Thoracic aorta (tissue), 2 donors: ENCODE data around the gene DIS3L2. TPM values are rescaled to one million over a fixed set of nuclear protein-coding genes. Genes with fewer than 3 reads are reported as not detected.

Experiments used
- ATAC-seq: fragments of 150-250 bp; one replicate; pipeline ENCODE4 v1.8.0; 2017; ENCODE audit warnings: low read depth; ENCODE audit not compliant: insufficient number of reproducible peaks, low FRiP score
- DNase-seq: peaks from one replicate; pipeline ENCODE4 v3.0.0-alpha.2; 2020; ENCODE audit warnings: low spot score
- H3K27ac ChIP-seq, 2 donors: fragments of 200-600 bp; sonication (generic); 1 replicate in 1 of 2; 2 replicates in 1 of 2; pipeline ENCODE4 v1.5.1; 2016; ENCODE audit warnings: mild to moderate bottlenecking in 2 of 2, moderate library complexity in 2 of 2
- H3K27me3 ChIP-seq: fragments of 200-600 bp; sonication (generic); replicated peaks from 2 replicates; pipeline ENCODE4 v1.6.0; 2016; ENCODE audit warnings: mild to moderate bottlenecking; ENCODE audit not compliant: insufficient read depth
- H3K36me3 ChIP-seq: fragments of 200-600 bp; sonication (generic); one replicate; pipeline ENCODE4 v1.5.1; 2016
- H3K4me1 ChIP-seq, 2 donors: fragments of 200-600 bp; sonication (generic); 1 replicate in 1 of 2; 2 replicates in 1 of 2; pipeline versions ENCODE4 v1.5.1 to v1.6.0; 2016; ENCODE audit warnings: low read depth in 2 of 2, mild to moderate bottlenecking in 1 of 2; ENCODE audit not compliant: control insufficient read depth in 1 of 2
- H3K4me3 ChIP-seq: fragments of 200-600 bp; sonication (generic); 2 replicates; pipeline ENCODE4 v1.5.1; 2016; ENCODE audit warnings: mild to moderate bottlenecking
- H3K9me3 ChIP-seq: fragments of 200-600 bp; sonication (generic); 2 replicates; pipeline ENCODE4 v1.5.1; 2016
- total RNA-seq, 2 donors: library from RNA; depleted of rRNA; stranded (reverse); fragments of >200 nt; gene quantifications; one replicate each; pipeline versions ENCODE4 v1.1.0 to v1.2.3, GENCODE V29; 2016
- TF ChIP-seq, protein P1 (sequence below): fragments of 200-600 bp; sonication (generic); IDR thresholded peaks from one replicate; pipeline ENCODE4 v1.5.1; 2019; ENCODE audit warnings: antibody characterized with exemption

DIS3L2 gene
- total RNA-seq, 2 donors from 2014 or later: 26.4 to 32.5 TPM

DNA sequence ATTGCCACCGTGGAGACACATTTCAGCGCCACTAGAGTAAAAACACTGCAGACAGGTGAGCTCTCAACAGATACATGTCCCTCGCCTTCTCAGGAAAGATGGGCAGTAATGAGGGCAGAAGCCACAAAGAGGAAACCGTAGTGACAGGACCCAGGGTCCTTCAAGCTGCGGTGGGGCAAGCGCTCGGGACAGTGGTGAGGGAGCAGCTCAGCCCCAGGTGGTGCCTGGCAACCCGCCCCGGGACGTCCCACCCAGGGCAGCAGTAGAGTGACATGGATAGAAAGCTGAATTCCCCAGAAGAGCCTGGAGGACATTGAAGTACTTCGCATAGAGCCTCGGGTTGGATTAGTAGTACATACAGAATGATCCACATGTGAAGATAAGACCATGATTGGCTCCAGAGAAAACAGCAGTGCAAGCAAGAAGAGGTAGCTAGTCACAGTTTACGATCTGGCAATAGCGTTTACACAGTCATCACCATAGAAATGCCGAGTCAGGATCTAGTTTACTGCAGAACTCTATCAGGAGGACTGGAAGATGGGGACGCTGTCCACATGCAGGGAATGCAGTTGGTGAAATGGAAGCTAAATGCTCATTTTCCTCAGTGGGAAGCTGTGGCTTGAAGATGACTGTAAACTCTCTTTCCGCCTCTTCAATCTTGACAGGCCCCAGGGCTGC, 379.7 kb downstream of the DIS3L2 start:
- no peaks in the 10 kb centered on the region for H3K27me3 ChIP-seq
- H3K4me3 ChIP-seq: no peak overlapping the region
- ATAC-seq (no peak), DNase-seq (no peak)
- H3K4me1 ChIP-seq: no peaks in the 10 kb centered on the region
- TF ChIP-seq, protein P1, sequence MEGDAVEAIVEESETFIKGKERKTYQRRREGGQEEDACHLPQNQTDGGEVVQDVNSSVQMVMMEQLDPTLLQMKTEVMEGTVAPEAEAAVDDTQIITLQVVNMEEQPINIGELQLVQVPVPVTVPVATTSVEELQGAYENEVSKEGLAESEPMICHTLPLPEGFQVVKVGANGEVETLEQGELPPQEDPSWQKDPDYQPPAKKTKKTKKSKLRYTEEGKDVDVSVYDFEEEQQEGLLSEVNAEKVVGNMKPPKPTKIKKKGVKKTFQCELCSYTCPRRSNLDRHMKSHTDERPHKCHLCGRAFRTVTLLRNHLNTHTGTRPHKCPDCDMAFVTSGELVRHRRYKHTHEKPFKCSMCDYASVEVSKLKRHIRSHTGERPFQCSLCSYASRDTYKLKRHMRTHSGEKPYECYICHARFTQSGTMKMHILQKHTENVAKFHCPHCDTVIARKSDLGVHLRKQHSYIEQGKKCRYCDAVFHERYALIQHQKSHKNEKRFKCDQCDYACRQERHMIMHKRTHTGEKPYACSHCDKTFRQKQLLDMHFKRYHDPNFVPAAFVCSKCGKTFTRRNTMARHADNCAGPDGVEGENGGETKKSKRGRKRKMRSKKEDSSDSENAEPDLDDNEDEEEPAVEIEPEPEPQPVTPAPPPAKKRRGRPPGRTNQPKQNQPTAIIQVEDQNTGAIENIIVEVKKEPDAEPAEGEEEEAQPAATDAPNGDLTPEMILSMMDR: no peak
- no peak overlapping the region for H3K27ac ChIP-seq
- no peaks in the 10 kb centered on the region for H3K36me3 ChIP-seq
- H3K9me3 ChIP-seq: peaks cover 5% of the 10 kb centered on the region

DNA sequence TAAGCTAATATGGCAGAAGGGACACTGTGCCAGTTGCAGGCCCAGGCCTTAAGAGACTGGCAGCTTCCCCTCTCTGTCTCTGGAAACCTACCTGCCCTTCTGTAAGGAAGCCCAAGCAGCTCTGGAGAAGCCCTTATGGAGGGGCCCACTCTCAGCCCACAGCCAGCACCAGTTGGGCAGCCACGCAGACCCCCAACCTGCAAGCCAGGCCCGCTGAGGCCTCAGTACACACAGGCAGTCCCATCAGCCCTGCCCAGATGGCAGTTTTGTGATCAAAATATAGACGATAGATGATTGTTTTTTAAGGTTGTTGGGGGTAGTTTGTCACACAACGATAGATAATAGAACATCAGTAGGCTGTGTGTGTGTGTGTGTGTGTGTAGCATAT, 380.2 kb downstream of the DIS3L2 start:
- DNase-seq (no peak), ATAC-seq (no peak)
- H3K27me3 ChIP-seq: no peaks in the 10 kb centered on the region
- no peak overlapping the region for H3K27ac ChIP-seq
- TF ChIP-seq, protein P1: no peak
- no peaks in the 10 kb centered on the region for H3K4me1 ChIP-seq
- H3K4me3 ChIP-seq: no peak overlapping the region
- H3K36me3 ChIP-seq: no peaks in the 10 kb centered on the region
- peaks cover 5% of the 10 kb centered on the region for H3K9me3 ChIP-seq

DNA sequence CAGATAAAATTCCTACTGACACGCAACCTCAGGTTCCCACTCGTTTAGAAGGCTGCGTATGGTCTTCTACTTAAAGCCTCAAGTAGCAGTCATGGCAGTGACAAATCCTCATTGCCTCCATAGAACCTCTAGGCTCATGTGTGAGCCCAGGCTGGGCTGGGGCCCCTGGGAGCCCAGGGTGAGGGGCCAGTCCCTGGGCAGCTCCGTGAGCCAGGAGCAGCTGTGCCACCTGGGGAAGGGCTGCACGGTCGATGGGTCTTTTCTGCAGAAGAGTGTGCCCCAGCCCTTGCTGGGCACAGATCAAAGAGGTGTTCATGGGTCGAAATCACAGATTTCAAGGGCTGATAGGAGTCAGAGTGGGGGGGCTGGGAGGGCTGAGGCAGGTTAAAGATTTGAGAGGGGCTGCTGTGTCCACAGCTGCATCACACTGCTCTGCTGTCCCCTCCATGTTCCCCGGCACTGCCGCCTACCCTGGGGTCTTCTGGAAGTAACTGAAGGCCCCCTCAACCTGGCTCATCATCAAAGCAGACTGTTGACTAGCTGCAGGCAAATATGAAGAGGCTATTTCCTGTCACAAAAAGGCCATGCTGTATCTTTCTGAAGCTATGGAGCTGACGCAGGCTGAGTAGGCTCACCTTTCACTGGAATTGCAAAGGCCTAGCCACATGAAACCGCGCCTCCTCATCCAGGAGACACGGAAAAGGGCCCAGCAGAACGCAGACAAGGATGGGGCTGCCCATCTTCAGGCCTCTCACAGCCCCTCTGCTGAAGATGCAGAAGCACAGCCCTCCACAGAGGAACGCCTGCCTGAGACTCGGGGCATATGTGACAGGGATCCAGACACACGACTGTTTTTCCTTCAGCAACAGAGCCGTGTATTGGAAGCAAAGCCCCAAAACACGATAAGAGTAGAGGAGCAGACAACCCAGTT, 381.4 kb downstream of the DIS3L2 start:
- no peaks in the 10 kb centered on the region for H3K36me3 ChIP-seq
- no peaks in the 10 kb centered on the region for H3K4me1 ChIP-seq
- H3K27ac ChIP-seq: no peak overlapping the region
- H3K4me3 ChIP-seq: no peak overlapping the region
- peaks cover 5% of the 10 kb centered on the region for H3K9me3 ChIP-seq
- DNase-seq (no peak), ATAC-seq (no peak)
- H3K27me3 ChIP-seq: no peaks in the 10 kb centered on the region
- TF ChIP-seq, protein P1: no peak

DNA sequence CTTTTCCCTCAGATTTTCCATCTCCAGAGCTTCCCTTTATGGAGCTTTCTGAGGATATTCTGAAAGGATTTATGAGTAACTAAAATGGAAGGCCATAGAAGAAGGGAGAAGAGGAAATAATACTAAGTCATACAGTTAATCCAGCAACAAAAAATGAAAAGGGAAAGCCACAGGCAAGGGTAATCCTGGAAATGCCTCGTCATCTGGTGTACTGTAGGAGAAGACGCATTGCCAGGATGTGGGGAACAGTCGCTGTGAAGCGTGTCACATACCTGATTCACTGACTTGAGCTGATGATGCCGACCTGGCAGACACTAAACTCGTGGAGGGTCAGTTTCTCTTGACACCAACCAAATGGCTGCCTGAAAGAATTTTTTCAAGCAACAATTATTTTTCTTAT, 382.3 kb downstream of the DIS3L2 start:
- H3K27ac ChIP-seq: no peak overlapping the region
- no peaks in the 10 kb centered on the region for H3K36me3 ChIP-seq
- H3K27me3 ChIP-seq: no peaks in the 10 kb centered on the region
- DNase-seq (no peak), ATAC-seq (no peak)
- no peaks in the 10 kb centered on the region for H3K4me1 ChIP-seq
- H3K4me3 ChIP-seq: no peak overlapping the region
- H3K9me3 ChIP-seq: peaks cover 5% of the 10 kb centered on the region
- TF ChIP-seq, protein P1: no peak

DNA sequence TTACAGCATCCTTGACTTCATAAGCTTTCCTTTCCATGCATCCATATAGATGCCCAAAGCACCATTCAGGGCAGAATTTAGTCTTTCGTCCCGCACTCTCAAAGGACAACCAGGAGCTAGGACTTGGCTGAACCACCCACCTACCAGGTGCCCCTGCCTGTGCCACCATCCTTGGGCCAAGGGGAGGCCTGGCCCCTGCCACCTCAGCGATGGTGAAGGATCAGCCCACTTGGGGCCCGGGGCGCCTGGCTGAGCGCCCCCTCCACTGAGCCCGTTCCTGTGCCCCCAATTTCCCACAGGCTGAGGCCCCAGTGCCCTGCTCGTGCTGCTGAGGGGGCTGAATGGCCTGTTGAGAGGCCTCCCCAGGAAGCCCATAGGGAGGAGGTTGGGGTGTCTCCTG, 383.7 kb downstream of the DIS3L2 start:
- H3K4me3 ChIP-seq: no peak overlapping the region
- no peak for DNase-seq
- H3K27me3 ChIP-seq: no peaks in the 10 kb centered on the region
- H3K36me3 ChIP-seq: no peaks in the 10 kb centered on the region
- peaks cover 5% of the 10 kb centered on the region for H3K9me3 ChIP-seq
- H3K4me1 ChIP-seq: no peaks in the 10 kb centered on the region
- TF ChIP-seq, protein P1: no peak
- ATAC-seq: no peak
- H3K27ac ChIP-seq: no peak overlapping the region
